ENCODE results near the gene GPR75.

The GPR75 gene

GRCh38 chr2:53859206-53860181 lies at the start of gene GPR75:
Gene GPR75 (minus strand): TSS chr2:53859967. CDS start chr2:53854756, 5,211 bp downstream.
- DNase-seq (ENCODE audit: low spot score), result no peak

DNA sequence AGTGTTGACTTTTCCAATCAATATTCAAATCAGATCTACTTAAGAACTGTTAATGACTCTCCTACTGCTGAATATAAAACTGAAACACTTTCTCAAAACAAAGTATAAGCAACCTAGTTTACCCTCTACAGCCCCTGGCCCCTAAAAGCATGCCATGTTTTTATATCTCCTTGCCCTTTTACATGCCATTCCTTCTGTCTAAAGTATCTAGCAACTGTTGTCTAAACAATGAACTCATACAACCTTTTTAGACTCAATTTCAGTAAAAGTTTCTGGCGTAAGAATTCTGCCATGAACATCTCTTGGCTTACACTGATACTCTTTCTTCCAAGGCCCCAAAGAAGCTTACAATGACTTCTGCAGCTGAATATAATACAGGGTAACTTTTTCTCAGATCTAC lies 47.8 kb upstream of the GPR75 start:
- no peak for DNase-seq (ENCODE audit: low spot score)

DNA sequence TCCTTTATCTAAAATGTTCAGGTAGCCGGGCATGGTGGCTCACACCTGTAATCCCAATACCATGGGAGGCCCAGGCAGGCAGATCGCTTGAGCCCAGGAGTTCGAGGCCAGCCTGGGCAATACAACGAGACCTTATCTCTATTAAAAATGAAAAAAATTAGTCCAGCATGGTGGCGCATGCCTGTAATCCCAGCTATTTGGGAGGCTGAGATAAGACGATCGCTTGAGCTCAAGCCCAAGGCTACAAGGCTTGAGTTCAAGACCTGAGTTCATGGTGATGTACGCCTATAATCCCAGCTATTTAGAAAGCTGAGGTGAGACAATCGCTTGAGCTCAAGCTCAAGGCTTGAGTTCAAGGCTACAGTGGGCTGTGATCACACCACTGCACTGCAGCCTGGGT lies 45.6 kb upstream of the GPR75 start:
- DNase-seq (ENCODE audit: low spot score), result no peak

DNA sequence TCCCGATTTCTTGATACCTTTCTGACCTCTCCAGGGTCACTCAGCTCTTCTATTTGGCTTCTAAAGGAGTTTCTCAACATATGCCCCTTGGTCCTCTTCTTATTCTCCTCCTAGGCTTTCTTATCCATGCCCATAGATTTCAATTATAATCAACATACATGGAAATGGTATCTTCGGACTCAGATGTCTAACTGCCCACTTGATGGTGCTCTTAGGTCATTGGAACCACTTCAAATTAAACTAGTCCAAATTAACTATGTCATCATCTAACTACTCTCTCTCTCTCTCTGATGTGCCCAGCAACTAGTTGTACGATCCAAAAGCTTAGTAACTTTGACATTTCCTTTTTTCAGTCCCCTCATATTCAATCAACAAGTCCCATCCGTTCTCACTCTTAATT lies 43.2 kb upstream of the GPR75 start:
- no peak for DNase-seq (ENCODE audit: low spot score)

GRCh38 chr2:53901192-53901591 lies 41.4 kb upstream of the GPR75 start:
- no peak for DNase-seq (ENCODE audit: low spot score)

DNA sequence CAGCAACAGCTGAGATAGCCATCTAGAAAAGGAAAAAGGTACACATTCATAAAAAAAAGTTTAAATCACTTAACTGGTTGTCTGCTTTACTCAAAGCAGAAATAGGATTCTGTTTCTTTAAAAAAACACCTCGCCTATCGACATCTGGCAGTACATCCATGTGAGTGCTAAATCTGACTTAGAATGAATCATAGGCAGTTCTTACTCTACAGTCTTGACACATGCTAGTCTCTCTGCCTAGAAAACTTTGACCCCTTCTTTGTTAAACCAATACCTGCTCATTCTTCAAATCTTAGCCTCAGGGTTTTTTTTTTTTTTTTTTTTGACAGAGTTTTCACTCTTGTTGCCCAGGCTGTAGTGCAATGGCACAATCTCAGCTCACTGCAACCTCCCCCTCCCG lies 37.1 kb upstream of the GPR75 start:
- no peak for DNase-seq (ENCODE audit: low spot score)

GRCh38 chr2:53886406-53887280 lies 26.9 kb upstream of the GPR75 start:
- no peak for DNase-seq (ENCODE audit: low spot score)

DNA sequence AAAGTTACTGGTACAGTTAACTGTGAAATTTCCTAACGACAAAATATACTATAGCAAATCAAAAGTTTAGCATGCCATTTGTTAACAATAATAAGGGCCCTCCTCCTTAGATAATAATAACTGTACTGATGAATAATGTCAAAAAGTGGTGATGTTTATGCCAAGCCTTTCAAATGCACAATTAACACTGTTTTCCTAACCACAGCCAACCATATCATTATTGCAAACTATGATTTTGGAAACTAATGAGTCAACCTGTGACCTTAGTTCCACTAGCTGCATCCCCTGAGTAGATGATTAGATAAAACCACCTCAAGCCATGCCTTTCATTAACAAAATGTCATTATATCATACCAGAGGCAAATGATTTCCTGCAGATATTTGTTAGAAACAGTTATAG lies 25.1 kb upstream of the GPR75 start:
- DNase-seq (ENCODE audit: low spot score), result no peak

GRCh38 chr2:53881986-53882385 lies 22.2 kb upstream of the GPR75 start:
- DNase-seq (ENCODE audit: low spot score), result no peak

DNA sequence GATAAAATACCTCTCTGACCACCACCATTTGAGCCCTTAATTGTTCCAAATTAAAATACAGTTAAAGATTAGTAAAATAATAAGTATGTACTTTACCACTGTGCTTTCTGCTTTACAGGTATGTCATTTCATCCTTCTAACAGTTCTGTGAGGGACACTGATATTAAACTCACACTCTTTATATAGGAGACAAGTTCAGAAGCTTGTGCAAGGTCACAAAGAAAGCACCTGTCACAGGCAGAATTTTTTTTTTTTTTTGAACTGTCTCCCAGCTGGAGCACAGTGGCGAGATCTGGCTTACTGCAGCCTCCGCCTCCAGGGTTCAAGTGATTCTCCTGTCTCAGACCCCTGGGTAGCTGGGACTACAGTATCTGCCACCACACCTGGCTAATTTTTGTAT lies 21.6 kb upstream of the GPR75 start:
- no peak for DNase-seq (ENCODE audit: low spot score)

DNA sequence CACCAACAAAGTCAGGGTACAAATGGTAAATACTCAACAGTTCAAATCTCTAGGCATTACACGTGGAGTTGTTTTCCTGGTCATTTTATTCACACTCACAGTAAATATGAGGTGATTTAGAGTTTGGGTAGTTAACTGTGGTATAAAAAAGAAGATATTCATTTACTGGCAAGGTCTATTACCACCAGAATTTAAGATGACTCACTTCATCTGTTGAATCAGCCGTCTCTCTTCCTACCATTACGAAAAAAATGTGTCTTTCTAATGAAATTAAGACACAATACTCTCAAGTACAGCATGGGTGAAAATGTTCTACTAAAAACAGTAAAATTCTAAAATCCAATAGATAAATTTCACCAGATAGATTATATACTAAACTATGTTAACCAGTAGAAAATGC lies 21.0 kb upstream of the GPR75 start:
- DNase-seq (ENCODE audit: low spot score), result no peak

- DNase-seq (ENCODE audit: low spot score), result no peak
Observed at GRCh38 chr2:53877556-53877955, 17.8 kb upstream of the GPR75 start.

GRCh38 chr2:53877112-53877511 lies 17.3 kb upstream of the GPR75 start:
- DNase-seq (ENCODE audit: low spot score), result no peak

DNA sequence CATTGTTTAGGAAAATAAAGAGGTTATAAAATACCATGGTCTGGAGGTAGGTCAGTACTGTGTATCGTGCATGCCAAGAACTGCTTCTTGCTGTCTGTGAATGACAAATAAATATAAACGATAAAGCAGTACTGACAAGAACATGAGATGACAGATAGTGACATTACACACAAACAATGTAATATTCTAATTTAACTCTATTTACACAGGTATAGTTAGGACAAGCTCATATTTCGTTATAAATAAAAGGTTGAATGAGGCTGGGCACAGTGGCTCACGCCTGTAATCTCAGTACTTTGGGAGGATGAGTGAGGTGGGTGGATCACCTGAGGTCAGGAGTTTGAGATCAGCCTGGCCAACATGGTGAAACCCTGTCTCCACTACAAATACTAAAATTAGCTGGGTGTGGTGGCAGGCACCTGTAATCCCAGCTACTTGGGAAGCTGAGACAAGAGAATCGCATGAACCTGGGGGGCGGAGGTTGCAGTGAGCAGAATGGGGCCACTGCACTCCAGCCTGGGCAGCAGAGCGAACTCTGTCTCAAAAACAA lies 14.7 kb upstream of the GPR75 start:
- DNase-seq (ENCODE audit: low spot score), result no peak

DNA sequence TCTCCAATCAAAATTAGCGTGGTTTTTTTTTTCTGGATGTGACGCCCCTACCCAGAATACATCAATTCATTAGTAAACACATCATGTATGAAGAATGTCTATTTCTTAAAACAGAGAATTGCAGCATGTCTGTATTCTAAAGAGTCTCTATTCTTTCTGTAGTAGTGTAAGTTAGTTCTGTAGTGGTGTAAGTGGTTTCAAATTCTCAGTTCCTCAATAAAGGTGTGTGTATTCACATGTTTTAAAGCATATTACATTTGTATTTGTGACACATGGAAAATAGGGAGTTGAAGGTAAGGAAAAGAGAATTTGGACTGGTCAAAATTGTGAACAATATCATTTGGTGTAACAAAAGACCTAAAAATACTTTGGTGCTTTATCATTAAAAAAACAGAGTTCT lies 8.0 kb upstream of the GPR75 start:
- DNase-seq (ENCODE audit: low spot score), result no peak

GRCh38 chr2:53867169-53867568 lies 7.4 kb upstream of the GPR75 start:
- DNase-seq (ENCODE audit: low spot score), result no peak

DNA sequence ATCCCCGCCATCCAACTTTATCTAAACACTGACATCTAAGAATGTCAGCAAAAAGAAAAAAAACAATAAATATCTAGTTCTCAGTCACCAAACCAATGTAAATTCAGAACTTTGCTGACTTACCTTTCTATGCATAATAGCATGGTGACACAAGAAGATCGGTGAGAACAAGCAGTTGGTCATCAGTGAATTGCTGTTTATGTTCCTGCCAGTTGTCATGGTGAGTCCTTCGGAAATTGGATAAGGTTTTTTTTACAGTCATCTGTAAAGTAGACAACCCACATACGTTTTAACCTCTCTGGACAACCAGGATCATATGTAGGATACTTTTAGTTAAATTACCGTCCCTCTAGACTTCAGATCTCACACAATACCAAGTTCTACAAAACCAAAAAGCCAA lies 6.2 kb upstream of the GPR75 start:
- no peak for DNase-seq (ENCODE audit: low spot score)

GRCh38 chr2:53865264-53865663 lies 5.5 kb upstream of the GPR75 start:
- no peak for DNase-seq (ENCODE audit: low spot score)

- DNase-seq (ENCODE audit: low spot score), result no peak
Observed at GRCh38 chr2:53863538-53864227, 3.9 kb upstream of the GPR75 start.

GRCh38 chr2:53861824-53862223 lies 2.1 kb upstream of the GPR75 start:
- DNase-seq (ENCODE audit: low spot score), result no peak

DNA sequence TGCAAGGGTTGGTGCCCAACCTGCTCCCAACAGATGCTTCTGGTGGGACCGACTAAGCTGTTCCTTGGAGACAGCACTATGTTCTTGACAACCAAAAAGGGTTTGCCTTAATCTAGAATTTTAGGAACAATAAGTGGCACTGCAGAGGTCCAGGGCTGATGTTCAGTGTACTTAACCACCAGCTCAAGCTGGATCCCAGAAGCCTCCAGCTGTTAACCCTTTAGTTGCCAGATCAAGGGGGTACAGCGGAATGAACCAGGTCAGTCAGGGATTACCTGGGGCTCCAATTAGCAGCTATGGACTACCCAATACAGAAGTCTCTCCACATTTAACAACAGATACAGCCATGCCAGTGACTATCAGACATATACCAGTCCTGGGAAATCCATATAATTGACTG lies 3.5 kb downstream of the GPR75 start:
- no peak for DNase-seq (ENCODE audit: low spot score)

GRCh38 chr2:53854678-53855077 lies 5.1 kb downstream of the GPR75 start:
- no peak for DNase-seq (ENCODE audit: low spot score)
